Upper lobe of left lung (tissue), 6 donors: ENCODE data around the gene DTX3. TPM values are rescaled to one million over a fixed set of nuclear protein-coding genes. Genes with fewer than 3 reads are reported as not detected.

Experiments used
- ATAC-seq, 2 donors: fragments of 200-7000 bp; cut with Tn5 transposase; one replicate each; pipeline ENCODE4 v1.9.1; 2022; ENCODE audit warnings: mild to moderate bottlenecking in 2 of 2, moderate library complexity in 2 of 2; ENCODE audit not compliant: low FRiP score in 2 of 2
- DNase-seq, 2 donors: peaks; one replicate each; pipeline ENCODE4 v3.0.0-alpha.2; 2019 to 2020
- H3K27ac ChIP-seq, 4 donors: fragments of 200-600 bp; sonication (generic); one replicate each; pipeline ENCODE4 v1.5.1; 2016 to 2019
- H3K27me3 ChIP-seq, 4 donors: fragments of 200-600 bp; sonication (generic); one replicate each; pipeline ENCODE4 v1.5.1; 2017 to 2019
- H3K36me3 ChIP-seq, 4 donors: fragments of 200-600 bp; sonication (generic); one replicate each; pipeline ENCODE4 v1.5.1; 2016 to 2019
- H3K4me1 ChIP-seq, 4 donors: fragments of 200-600 bp; sonication (generic); one replicate each; pipeline ENCODE4 v1.5.1; 2018 to 2019
- H3K4me3 ChIP-seq, 4 donors: fragments of 200-600 bp; sonication (generic); one replicate each; pipeline ENCODE4 v1.5.1; 2017 to 2019; ENCODE audit warnings: mild to moderate bottlenecking in 2 of 4, moderate library complexity in 1 of 4
- H3K9me3 ChIP-seq, 4 donors: fragments of 200-600 bp; sonication (generic); one replicate each; pipeline ENCODE4 v1.5.1; 2018 to 2019
- EP300 ChIP-seq, 4 donors: sonication (generic); formaldehyde crosslinking; IDR thresholded peaks; one replicate each; pipeline ENCODE4 v1.5.1; 2017; ENCODE audit warnings: antibody characterized with exemption in 4 of 4, control low read depth in 2 of 4
- POLR2A ChIP-seq, 4 donors: fragments of 450-650 bp; IDR thresholded peaks; one replicate each; pipeline ENCODE4 v1.5.1; 2016 to 2017; ENCODE audit warnings: antibody characterized with exemption in 4 of 4, mild to moderate bottlenecking in 2 of 4
- POLR2AphosphoS5 ChIP-seq, 2 donors: sonication (generic); formaldehyde crosslinking; IDR thresholded peaks; one replicate each; pipeline ENCODE4 v1.5.1; 2017; ENCODE audit warnings: antibody characterized with exemption in 2 of 2
- WGBS, 2 donors: methylation state at CpG; one replicate each; pipeline ENCODE4 v1.1.5; 2017 to 2018; 5-methylcytosine and 5-hydroxymethylcytosine counted together
- total RNA-seq, 6 donors: library from RNA; depleted of rRNA in 4 of 6; stranded (reverse); fragments of >200 nt in 4 of 6; gene quantifications; one replicate each; pipeline versions ENCODE4 v1.1.0 to v1.2.1, GENCODE V29; 2016 to 2021
- TF ChIP-seq, protein P1 (sequence below), 6 experiments: fragments of 450-650 bp in 4 of 6; fragments of 200-600 bp in 2 of 6; sonication (generic) in 2 of 6; IDR thresholded peaks; one replicate each; pipeline ENCODE4 v1.5.1; 2016 to 2019; ENCODE audit warnings: antibody characterized with exemption in 6 of 6
- donor health status: DM: no; HTN: no; CAD: no; lungs with moderate emphysema.
- donor health status: DM: no; HTN: yes; CAD: no; lungs with severe emphysema.

Gene DTX3
- total RNA-seq, 6 donors from 2014 or later, result 12.8 to 44.0 (median 21.1) TPM

DNA sequence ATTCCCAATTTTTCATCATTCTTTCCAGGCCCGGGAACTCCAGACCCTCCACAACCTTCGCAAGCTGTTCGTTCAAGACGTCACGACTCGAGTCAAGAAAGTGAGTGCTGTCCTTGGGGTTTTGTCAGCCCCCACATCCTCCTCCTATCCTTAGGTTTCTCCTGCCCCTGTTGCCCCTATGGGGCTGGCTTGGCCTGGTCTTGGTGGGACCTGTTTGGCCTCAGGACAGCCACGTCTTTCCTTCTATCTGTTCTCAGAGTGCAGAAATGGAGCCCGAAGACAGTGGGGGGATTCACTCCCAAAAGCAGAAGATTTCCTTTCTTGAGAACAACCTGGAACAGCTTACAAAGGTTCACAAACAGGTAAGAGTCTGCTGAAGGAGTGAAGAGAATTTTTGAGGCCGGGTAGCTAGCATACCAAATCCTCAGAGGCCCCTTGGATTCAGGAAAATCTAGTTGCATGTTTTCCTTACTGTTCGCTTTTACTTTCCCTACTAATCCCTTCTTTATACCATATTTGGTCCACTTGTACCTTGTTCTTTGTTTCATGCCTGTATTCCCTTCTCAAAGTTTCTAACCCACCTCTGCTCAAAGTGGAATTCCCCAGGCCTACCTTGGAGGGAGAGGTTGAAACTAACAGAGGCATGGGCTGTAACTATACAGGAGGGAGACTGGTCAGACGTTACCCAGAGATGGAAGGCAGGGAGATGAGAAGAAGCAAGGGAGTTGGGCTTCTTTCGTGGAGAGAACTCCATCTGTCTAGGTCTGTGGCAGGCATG lies 26.5 kb upstream of the DTX3 start:
- Histone ChIP-seq H3K27me3 (no peaks in the 10 kb centered on the region), H3K36me3 (no peaks in the 10 kb centered on the region), H3K27ac (no peak overlapping the region), H3K4me1 (peaks cover 0 to 2% (median 0%) of the 10 kb centered on the region in 4 donors), H3K9me3 (no peaks in the 10 kb centered on the region), H3K4me3 (no peak overlapping the region)
- no peak for ATAC-seq
- no peak for DNase-seq
- TF ChIP-seq POLR2A (IDR thresholded peaks at IDR 0.05) (no peak), EP300 (IDR thresholded peaks at IDR 0.05) (no peak), POLR2AphosphoS5 (IDR thresholded peaks at IDR 0.05) (no peak)
- TF ChIP-seq, protein P1, sequence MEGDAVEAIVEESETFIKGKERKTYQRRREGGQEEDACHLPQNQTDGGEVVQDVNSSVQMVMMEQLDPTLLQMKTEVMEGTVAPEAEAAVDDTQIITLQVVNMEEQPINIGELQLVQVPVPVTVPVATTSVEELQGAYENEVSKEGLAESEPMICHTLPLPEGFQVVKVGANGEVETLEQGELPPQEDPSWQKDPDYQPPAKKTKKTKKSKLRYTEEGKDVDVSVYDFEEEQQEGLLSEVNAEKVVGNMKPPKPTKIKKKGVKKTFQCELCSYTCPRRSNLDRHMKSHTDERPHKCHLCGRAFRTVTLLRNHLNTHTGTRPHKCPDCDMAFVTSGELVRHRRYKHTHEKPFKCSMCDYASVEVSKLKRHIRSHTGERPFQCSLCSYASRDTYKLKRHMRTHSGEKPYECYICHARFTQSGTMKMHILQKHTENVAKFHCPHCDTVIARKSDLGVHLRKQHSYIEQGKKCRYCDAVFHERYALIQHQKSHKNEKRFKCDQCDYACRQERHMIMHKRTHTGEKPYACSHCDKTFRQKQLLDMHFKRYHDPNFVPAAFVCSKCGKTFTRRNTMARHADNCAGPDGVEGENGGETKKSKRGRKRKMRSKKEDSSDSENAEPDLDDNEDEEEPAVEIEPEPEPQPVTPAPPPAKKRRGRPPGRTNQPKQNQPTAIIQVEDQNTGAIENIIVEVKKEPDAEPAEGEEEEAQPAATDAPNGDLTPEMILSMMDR (IDR thresholded peaks at IDR 0.05), result no peak
- WGBS, 2 donors, result 84 to 88% methylated on average over 12 of the region's 12 CpGs

DNA sequence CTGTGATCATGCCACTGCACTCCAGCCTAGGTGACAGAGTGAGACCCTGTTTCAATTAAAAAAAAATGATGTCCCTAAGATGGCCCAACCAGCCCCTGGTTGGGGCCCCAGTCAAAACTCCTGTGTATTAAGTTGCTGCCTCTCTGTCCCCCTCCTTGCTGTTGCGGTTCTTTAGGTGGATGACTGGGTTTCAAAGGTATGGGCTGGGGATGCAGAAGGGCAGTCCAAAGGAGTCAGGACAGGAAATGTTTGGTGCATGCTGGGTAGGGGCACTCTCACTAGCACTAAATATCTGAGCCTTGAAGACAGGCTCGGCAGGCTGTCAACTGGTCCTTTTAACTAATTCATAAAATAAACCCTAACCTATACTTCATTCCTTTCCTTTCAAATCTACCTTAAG lies 25.6 kb upstream of the DTX3 start:
- DNase-seq, result no peak
- ATAC-seq, result no peak
- Histone ChIP-seq H3K27ac (no peak overlapping the region), H3K36me3 (no peaks in the 10 kb centered on the region), H3K9me3 (no peaks in the 10 kb centered on the region), H3K27me3 (no peaks in the 10 kb centered on the region), H3K4me3 (no peak overlapping the region), H3K4me1 (peaks cover 0 to 5% (median 0%) of the 10 kb centered on the region in 4 donors)
- TF ChIP-seq, protein P1 (IDR thresholded peaks at IDR 0.05), result no peak
- no peak for TF ChIP-seq EP300 (IDR thresholded peaks at IDR 0.05)
- no peak for TF ChIP-seq POLR2A (IDR thresholded peaks at IDR 0.05)
- no peak for TF ChIP-seq POLR2AphosphoS5 (IDR thresholded peaks at IDR 0.05)
- 50 to 88% methylated on average over 1 to 2 of the region's 2 CpGs for WGBS, 2 donors

DNA sequence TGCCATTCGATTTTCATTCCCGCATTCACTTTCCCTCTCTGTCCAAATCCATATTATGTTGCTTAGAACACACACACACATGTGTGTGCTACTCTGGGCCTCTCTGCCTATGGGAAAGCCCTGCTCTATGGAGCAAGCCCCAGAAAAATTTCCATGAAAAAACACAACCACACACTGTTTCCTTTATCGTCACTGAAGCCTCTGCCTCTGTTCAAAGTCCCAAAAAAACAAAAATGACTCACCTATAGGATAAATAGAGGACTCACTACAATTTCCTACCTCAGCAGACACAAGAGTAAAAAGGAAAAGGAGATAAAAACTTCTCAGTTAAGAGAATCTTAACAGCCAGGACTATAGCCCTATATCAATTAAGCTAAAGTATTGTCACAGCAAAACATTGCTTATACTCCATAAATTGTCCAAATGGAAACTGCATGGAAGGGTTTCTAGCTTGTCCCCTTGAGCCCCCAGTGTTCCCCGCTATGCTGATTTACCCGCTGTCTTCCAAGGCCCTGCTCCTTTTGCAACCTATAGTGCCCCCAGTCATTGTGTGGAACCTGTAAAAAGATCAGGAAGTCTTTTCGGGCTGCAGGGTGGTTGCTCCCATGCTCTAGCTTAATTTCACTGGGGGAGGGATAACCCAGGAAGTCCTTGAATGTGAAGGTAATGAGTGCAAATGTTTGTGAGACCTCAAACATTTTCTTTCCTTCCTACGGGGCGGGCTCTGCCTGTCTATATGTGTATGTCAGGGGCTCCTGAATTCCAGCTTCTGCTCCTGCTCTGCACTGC lies 24.8 kb upstream of the DTX3 start:
- DNase-seq (no peak), ATAC-seq (no peak)
- Histone ChIP-seq H3K27me3 (no peaks in the 10 kb centered on the region), H3K4me1 (peaks cover 0 to 5% (median 0%) of the 10 kb centered on the region in 4 donors), H3K27ac (no peak overlapping the region), H3K4me3 (no peak overlapping the region), H3K36me3 (no peaks in the 10 kb centered on the region), H3K9me3 (no peaks in the 10 kb centered on the region)
- whole genome bisulfite sequencing, 2 donors, result 89 to 92% methylated on average over 8 of the region's 8 CpGs
- TF ChIP-seq, protein P1 (IDR thresholded peaks at IDR 0.05), result no peak
- TF ChIP-seq EP300 (IDR thresholded peaks at IDR 0.05), result no peak
- TF ChIP-seq POLR2AphosphoS5 (IDR thresholded peaks at IDR 0.05), result no peak
- TF ChIP-seq POLR2A (IDR thresholded peaks at IDR 0.05), result no peak

DNA sequence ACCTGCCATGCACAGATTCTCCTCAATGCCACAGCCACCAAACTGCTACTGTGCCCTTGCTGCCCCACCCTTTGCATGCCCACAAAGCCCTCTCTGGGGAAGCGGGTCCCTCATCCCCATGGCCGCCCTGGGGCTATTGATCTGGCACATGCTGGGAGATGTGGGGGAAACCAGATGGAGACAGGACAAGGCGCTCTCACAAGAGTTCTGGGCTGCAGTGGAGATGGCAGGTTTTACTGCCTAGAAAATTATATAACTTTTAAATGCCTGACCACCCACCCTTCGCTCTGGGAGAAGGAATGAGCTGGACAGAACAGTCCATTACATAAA lies 24.2 kb upstream of the DTX3 start:
- TF ChIP-seq POLR2AphosphoS5 (IDR thresholded peaks at IDR 0.05) (no peak), POLR2A (IDR thresholded peaks at IDR 0.05) (no peak), EP300 (IDR thresholded peaks at IDR 0.05) (no peak)
- TF ChIP-seq, protein P1 (IDR thresholded peaks at IDR 0.05), result no peak
- DNase-seq, result no peak

More for the DNA sequence above, 24.2 kb upstream of the DTX3 start:
- no peaks in the 10 kb centered on the region for H3K36me3 ChIP-seq
- H3K27me3 ChIP-seq, result no peaks in the 10 kb centered on the region
- peaks cover 0 to 5% (median 0%) of the 10 kb centered on the region in 4 donors for H3K4me1 ChIP-seq
- 94 to 95% methylated on average over 4 of the region's 4 CpGs for WGBS, 2 donors
- no peak overlapping the region for H3K4me3 ChIP-seq
- ATAC-seq, result no peak
- H3K27ac ChIP-seq, result no peak overlapping the region
- H3K9me3 ChIP-seq, result no peaks in the 10 kb centered on the region
